IPS-NIHi7 (cell line): ENCODE measurements around the gene CEP128.
A peak's percentile ranks its signal among the peaks of the same experiment; 100 is the strongest.

Source experiments
- DNase-seq: peaks from one replicate; pipeline ENCODE4 v3.0.0; 2012; ENCODE audit warnings: mixed read lengths; ENCODE audit errors: extremely low spot score

The CEP128 gene

GRCh38 chr14:80941241-80942185 lies at the start of gene CEP128:
TSS of gene CEP128 (minus strand) at chr14:80941738.
- DNase-seq, result peak; percentile 92

- DNase-seq, result no peak
Measured at GRCh38 chr14:80988735-80989429, 47.3 kb upstream of the CEP128 start.

DNA sequence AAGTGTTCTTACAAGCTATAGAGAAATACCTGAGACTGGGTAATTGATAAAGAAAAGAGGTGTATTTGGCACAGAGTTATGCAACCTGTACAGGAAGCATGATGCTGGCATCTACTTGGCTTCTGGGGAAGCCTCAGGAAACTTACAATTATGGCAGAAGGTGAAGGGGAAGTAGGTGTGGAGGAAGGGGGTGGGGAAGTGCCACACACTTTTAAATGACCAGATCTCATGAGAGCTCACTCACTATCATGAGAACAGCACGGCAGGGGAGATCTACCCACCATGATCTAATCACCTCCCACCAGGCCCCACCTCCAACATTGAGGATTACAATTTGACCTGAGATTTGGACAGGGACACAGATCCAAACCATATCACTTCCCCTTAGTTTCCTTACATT lies 46.7 kb upstream of the CEP128 start:
- no peak for DNase-seq

GRCh38 chr14:80987235-80988032 lies 45.9 kb upstream of the CEP128 start:
- DNase-seq, result peak; percentile 78

- no peak for DNase-seq
Measured at GRCh38 chr14:80982711-80983110, 41.2 kb upstream of the CEP128 start.

DNA sequence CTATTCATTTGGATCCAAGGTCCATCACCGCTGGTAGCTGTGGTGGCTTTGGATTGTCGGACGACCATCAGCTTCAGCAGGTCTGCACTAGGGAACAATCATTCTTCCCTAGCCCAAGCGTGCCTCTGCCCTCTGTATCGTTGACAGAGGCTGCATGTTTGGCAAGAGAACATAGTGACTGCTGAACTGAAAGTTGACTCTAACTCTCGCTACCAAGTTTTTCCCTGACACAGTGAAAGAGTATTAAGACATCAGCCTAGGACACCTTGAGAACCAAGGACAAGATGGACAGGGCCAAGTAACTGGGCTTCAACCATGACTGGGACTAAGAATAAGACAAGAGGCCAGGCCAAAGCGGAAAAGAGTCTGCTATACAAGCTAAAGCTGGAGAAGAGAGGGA lies 40.1 kb upstream of the CEP128 start:
- no peak for DNase-seq

- no peak for DNase-seq
Measured at GRCh38 chr14:80981156-80981555, 39.6 kb upstream of the CEP128 start.

GRCh38 chr14:80979951-80980350 lies 38.4 kb upstream of the CEP128 start:
- DNase-seq, result no peak

GRCh38 chr14:80978403-80978802 lies 36.9 kb upstream of the CEP128 start:
- no peak for DNase-seq

GRCh38 chr14:80977221-80977620 lies 35.7 kb upstream of the CEP128 start:
- peak; percentile 35 for DNase-seq

GRCh38 chr14:80974679-80975078 lies 33.1 kb upstream of the CEP128 start:
- no peak for DNase-seq

- DNase-seq, result no peak
Measured at GRCh38 chr14:80973931-80974641, 32.5 kb upstream of the CEP128 start.

- DNase-seq, result no peak
Measured at GRCh38 chr14:80965037-80965436, 23.5 kb upstream of the CEP128 start.

- no peak for DNase-seq
Measured at GRCh38 chr14:80959496-80959895, 18.0 kb upstream of the CEP128 start.

DNA sequence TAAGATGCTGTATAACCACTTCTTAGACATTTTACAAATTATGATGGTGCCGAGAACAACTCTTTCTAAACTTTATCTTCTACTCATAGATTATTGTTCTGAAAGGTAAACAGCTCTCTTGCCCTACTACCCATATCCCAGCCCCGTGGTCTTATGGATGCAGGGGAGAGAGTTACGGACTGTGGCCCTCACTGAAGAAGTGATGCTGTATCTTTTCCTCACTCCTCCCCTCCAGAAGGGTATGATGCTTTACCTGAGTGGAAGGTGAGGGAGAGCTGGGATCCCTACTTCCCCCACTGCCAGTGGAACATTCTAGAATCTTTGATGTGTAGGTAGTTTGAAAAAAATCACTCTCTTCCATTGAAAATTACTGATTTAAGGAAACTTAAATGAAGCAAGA lies 17.4 kb upstream of the CEP128 start:
- no peak for DNase-seq

- no peak for DNase-seq
Measured at GRCh38 chr14:80958226-80958625, 16.7 kb upstream of the CEP128 start.

GRCh38 chr14:80957613-80958012 lies 16.1 kb upstream of the CEP128 start:
- no peak for DNase-seq

DNA sequence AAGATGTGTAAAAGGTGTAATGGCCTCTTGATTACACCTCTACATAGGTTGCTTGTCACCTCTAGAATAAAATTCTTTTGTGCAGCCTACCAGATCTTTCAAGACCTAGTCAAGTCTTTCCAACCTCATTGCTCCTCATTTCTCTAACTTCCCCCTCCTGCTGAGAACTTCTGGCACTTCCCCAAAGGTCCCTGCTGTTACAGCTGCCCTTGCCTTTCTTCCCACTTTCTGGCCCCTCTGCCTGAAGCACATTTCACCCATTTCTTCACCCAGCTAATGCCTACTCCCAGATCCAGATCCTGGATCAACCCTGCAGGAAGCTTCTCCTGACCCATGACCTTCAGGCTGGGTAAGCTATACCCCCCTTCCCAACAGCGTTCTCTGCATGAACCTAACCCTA lies 15.4 kb upstream of the CEP128 start:
- no peak for DNase-seq

- DNase-seq, result no peak
Measured at GRCh38 chr14:80956102-80956501, 14.6 kb upstream of the CEP128 start.

GRCh38 chr14:80955416-80955941 lies 13.9 kb upstream of the CEP128 start, which contains the start of gene TSHR:
TSS of gene TSHR (plus strand) at chr14:80955621. CDS start at chr14:80955681, 60 bp downstream.
- DNase-seq, result peak; percentile 50

DNA sequence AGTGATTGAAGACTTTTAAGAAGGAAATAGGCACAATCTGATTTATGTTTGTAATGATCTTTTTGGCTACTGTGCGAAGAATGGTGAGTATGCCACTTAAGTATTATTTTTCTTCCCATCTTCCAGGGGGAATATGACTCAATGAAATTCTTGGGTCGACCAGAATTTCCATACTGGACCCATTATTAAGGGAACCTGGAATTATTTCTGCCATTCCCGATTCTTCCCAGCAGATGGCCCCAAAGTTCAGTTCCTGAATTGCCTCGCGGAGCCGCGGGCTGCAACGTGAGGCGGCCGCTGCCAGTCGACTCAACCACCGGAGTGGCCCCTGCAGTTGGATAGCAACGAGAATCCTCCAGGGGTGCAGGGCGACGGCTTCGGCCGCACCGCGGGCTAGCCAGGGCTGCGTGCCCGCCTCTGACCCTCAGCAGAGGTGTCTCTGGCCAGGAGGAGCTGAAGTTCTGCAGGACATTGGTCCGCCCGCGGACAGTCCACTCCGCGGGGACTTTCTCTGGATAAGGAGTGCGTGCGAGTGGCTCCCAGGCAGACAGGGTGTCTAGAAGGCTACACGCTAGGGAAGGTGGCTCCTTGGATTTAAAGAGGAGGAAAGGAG lies 13.3 kb upstream of the CEP128 start:
- DNase-seq, result peak; percentile 83
